SU-DHL-6 (cell line): Measurements from ENCODE around the gene SLC44A4.
"Not testable (repeated sequence)": the region's sequence is repeated elsewhere in the genome, so short reads cannot be mapped to it uniquely, and the experiment has no call there.

Experiments used
- H2AFZ ChIP-seq: fragments of 200-600 bp; sonication (generic); 2 replicates; pipeline ENCODE4 v1.6.1; 2014; ENCODE audit warnings: low read depth, mild to moderate bottlenecking, moderate library complexity, mixed read lengths, antibody characterized with exemption, low read length; ENCODE audit not compliant: severe bottlenecking
- H3F3A ChIP-seq: fragments of 200-600 bp; shearing (Covaris generic); 2 replicates; pipeline ENCODE4 v1.6.0; 2016; ENCODE audit warnings: antibody characterized with exemption, mild to moderate bottlenecking; ENCODE audit not compliant: insufficient read depth
- H3K27ac ChIP-seq: fragments of 200-600 bp; sonication (generic); 2 replicates; pipeline ENCODE4 v1.5.1; 2016; ENCODE audit warnings: low read depth, mild to moderate bottlenecking, low read length, moderate library complexity, mixed read lengths
- H3K27me3 ChIP-seq: fragments of 200-600 bp; sonication (generic), shearing (Covaris generic); 2 replicates; pipeline ENCODE4 v1.6.0; 2014; ENCODE audit warnings: mild to moderate bottlenecking, low read length
- H3K36me3 ChIP-seq: fragments of 200-600 bp; sonication (generic); 2 replicates; pipeline ENCODE4 v1.6.1; 2014; ENCODE audit warnings: mild to moderate bottlenecking, low read length, mixed read lengths
- H3K4me2 ChIP-seq: fragments of 300-600, 200-600 bp; shearing (Covaris generic), sonication (generic); 2 replicates; pipeline ENCODE4 v1.6.0; 2014; ENCODE audit warnings: low read length, low read depth, mild to moderate bottlenecking; ENCODE audit not compliant: poor library complexity, severe bottlenecking
- H3K4me3 ChIP-seq: fragments of 200-600 bp; sonication (generic); 2 replicates; pipeline ENCODE4 v1.5.1; 2014; ENCODE audit warnings: antibody characterized with exemption, low read length, mild to moderate bottlenecking, mixed read lengths; ENCODE audit not compliant: insufficient read depth, poor library complexity, severe bottlenecking
- H3K79me2 ChIP-seq: fragments of 200-600 bp; sonication (generic); 2 replicates; pipeline ENCODE4 v1.6.1; 2014; ENCODE audit warnings: mild to moderate bottlenecking, low read length, moderate library complexity; ENCODE audit not compliant: insufficient read depth
- H3K9ac ChIP-seq: fragments of 200-600 bp; sonication (generic); 2 replicates; pipeline ENCODE4 v1.7.0; 2014; ENCODE audit warnings: mild to moderate bottlenecking, low read length
- H3K9me2 ChIP-seq: fragments of 200-600 bp; sonication (generic); replicated peaks from 2 replicates; pipeline ENCODE4 v1.6.1; 2014; ENCODE audit warnings: low read length; ENCODE audit not compliant: insufficient read depth
- H3K9me3 ChIP-seq: fragments of 200-600 bp; sonication (generic); 2 replicates; pipeline ENCODE4 v1.6.1; 2014; ENCODE audit warnings: low read length, mixed read lengths; ENCODE audit not compliant: insufficient read depth
- H4K20me1 ChIP-seq: fragments of 200-600 bp; sonication (generic); 2 replicates; pipeline ENCODE4 v1.6.1; 2014; ENCODE audit warnings: low read depth, mild to moderate bottlenecking, antibody characterized with exemption, low read length, moderate library complexity, mixed read lengths
- CTCF ChIP-seq: fragments of 200-600 bp; sonication (generic); IDR thresholded peaks from one replicate; pipeline ENCODE4 v1.5.1; 2017; ENCODE audit warnings: antibody characterized with exemption, mild to moderate bottlenecking, low read length, moderate library complexity; ENCODE audit not compliant: insufficient read depth, poor library complexity, severe bottlenecking
- EZH2phosphoT487 ChIP-seq: fragments of 200-600 bp; sonication (generic), shearing (Covaris generic); conservative IDR thresholded peaks from 2 replicates; pipeline ENCODE4 v1.6.1; 2018; ENCODE audit warnings: mild to moderate bottlenecking, antibody characterized with exemption, low read length, moderate library complexity, mixed read lengths

The SLC44A4 gene

GRCh38 chr6:31869343-31869742, 9.5 kb downstream of the SLC44A4 start:
- no peaks in the 10 kb centered on the region for H3K9me3 ChIP-seq
- no peak overlapping the region for H3K9ac ChIP-seq
- H3K9me2 ChIP-seq, result no peaks in the 10 kb centered on the region
- no peak overlapping the region for H3K27ac ChIP-seq
- no peaks in the 10 kb centered on the region for H3K27me3 ChIP-seq
- peaks cover 6% of the 10 kb centered on the region; the same call in 1 of the 2 replicates for H3F3A ChIP-seq
- H2AFZ ChIP-seq, result no peak overlapping the region
- H4K20me1 ChIP-seq, result no peaks in the 10 kb centered on the region
- H3K4me2 ChIP-seq, result no peak overlapping the region
- no peak for TF ChIP-seq CTCF
- no peak for TF ChIP-seq EZH2phosphoT487
- H3K4me3 ChIP-seq, result no peak overlapping the region
- H3K79me2 ChIP-seq, result no peaks in the 10 kb centered on the region
- H3K36me3 ChIP-seq, result no peaks in the 10 kb centered on the region

- H3K9ac ChIP-seq, H4K20me1 ChIP-seq, H3F3A ChIP-seq, H3K27ac ChIP-seq, H2AFZ ChIP-seq, H3K4me2 ChIP-seq, H3K9me2 ChIP-seq, H3K27me3 ChIP-seq, H3K4me3 ChIP-seq, H3K9me3 ChIP-seq, H3K79me2 ChIP-seq, H3K36me3 ChIP-seq: not testable (repeated sequence)
These were observed 10.2 kb downstream of the SLC44A4 start for GRCh38 chr6:31868658-31868971.

GRCh38 chr6:31865205-31866118, 13.3 kb downstream of the SLC44A4 start:
- H4K20me1 ChIP-seq, result no peaks in the 10 kb centered on the region
- no peaks in the 10 kb centered on the region for H3K27me3 ChIP-seq
- no peak overlapping the region for H3K27ac ChIP-seq
- H3K4me2 ChIP-seq, result no peak overlapping the region
- no peak for TF ChIP-seq EZH2phosphoT487
- no peak for TF ChIP-seq CTCF
- H3K9ac ChIP-seq, result no peak overlapping the region
- no peak overlapping the region for H3K4me3 ChIP-seq
- peaks cover 12% of the 10 kb centered on the region for H3F3A ChIP-seq
- H3K9me3 ChIP-seq, result no peaks in the 10 kb centered on the region
- H3K36me3 ChIP-seq, result no peaks in the 10 kb centered on the region
- no peak overlapping the region for H2AFZ ChIP-seq
- no peaks in the 10 kb centered on the region for H3K9me2 ChIP-seq
- peaks cover 5% of the 10 kb centered on the region; the same call in 1 of the 2 replicates for H3K79me2 ChIP-seq

GRCh38 chr6:31864818-31865204, 14.0 kb downstream of the SLC44A4 start:
- Histone ChIP-seq H3K9me2 (no peaks in the 10 kb centered on the region), H4K20me1 (no peaks in the 10 kb centered on the region), H3K9me3 (no peaks in the 10 kb centered on the region), H2AFZ (no peak overlapping the region), H3K27me3 (no peaks in the 10 kb centered on the region), H3K36me3 (no peaks in the 10 kb centered on the region), H3K4me3 (no peak overlapping the region), H3K4me2 (peak overlapping the region; percentile 76), H3K79me2 (peaks cover 5% of the 10 kb centered on the region; the same call in 1 of the 2 replicates), H3K9ac (peak overlapping the region; percentile 63), H3F3A (peaks cover 12% of the 10 kb centered on the region), H3K27ac (no peak overlapping the region)
- TF ChIP-seq EZH2phosphoT487 (no peak), CTCF (no peak)

- H2AFZ ChIP-seq, result peak overlapping the region; percentile 89
- not testable (repeated sequence) for H4K20me1 ChIP-seq, H3K27me3 ChIP-seq, H3K36me3 ChIP-seq, H3K9me3 ChIP-seq, H3K9me2 ChIP-seq, H3K79me2 ChIP-seq
- H3K4me3 ChIP-seq, result peak overlapping the region; percentile 74
- H3K27ac ChIP-seq, result peak overlapping the region; percentile 76
- H3F3A ChIP-seq, result peaks cover 12% of the 10 kb centered on the region
- peak overlapping the region; percentile 76 for H3K4me2 ChIP-seq
- peak overlapping the region; percentile 63 for H3K9ac ChIP-seq
These were observed 14.7 kb downstream of the SLC44A4 start for GRCh38 chr6:31864123-31864562.
